Globus pallidus (tissue), 1 donor: ENCODE results near the gene KAT7.
A peak's percentile ranks its signal among the peaks of the same experiment; 100 is the strongest.
"Not testable (repeated sequence)": the region's sequence is repeated elsewhere in the genome, so short reads cannot be mapped to it uniquely, and the experiment has no call there.

Experiments
- DNase-seq: peaks from one replicate; pipeline ENCODE4 v3.0.0-alpha.2; 2015; ENCODE audit warnings: low spot score

The KAT7 gene

GRCh38 chr17:49809056-49809455 lies 20.6 kb downstream of the KAT7 start:
- DNase-seq, result no peak

GRCh38 chr17:49814781-49815529 lies 26.5 kb downstream of the KAT7 start:
- peak; percentile 66 for DNase-seq

DNA sequence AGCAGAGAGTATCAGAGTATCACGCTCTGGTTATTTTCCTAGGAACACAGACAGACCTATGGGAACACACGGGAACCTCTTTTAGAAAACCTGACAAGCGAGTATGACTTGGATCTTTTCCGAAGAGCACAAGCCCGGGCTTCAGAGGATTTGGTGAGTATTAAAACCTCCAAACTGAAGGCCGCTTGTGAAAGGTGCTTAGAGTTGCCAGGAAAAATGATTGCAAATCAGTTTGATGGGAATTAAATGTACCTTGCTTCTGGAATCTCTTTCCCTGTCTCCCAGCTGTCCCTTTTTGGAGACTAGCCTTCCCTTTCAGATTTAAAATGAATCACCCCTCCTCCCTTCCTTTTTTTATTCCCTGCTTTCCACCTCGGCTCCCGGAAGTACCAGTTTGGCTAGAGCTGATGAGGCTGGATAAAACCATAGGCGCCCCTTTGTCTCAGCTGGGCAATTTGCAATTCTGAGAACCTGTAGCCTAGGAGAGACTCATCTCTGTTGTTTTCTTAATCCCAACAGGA lies 27.3 kb downstream of the KAT7 start:
- peak; percentile 26 for DNase-seq

- no peak for DNase-seq
Observed at GRCh38 chr17:49817993-49818392, 29.5 kb downstream of the KAT7 start.

- no peak for DNase-seq
Observed at GRCh38 chr17:49819138-49819537, 30.7 kb downstream of the KAT7 start.

GRCh38 chr17:49819651-49820050 lies 31.2 kb downstream of the KAT7 start:
- no peak for DNase-seq

DNA sequence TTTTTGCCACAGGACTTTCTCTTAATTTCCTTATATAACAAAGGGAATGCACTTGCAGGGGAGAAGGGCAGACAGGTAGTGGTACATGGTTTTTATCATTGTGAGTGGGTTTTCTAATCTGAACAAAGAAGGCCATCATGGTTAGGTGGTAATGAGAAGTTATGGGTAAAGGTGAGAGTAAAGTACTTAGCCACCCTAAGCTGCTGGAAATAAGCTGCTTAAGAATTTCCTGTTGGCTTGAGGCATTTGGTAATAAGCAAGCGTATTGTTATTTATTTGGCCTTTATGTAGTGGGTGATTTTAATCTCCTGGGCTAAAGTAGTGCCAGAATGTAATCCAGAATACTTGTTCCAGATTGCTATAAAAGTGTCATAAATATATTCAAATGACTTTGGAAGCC lies 32.3 kb downstream of the KAT7 start:
- no peak for DNase-seq

DNA sequence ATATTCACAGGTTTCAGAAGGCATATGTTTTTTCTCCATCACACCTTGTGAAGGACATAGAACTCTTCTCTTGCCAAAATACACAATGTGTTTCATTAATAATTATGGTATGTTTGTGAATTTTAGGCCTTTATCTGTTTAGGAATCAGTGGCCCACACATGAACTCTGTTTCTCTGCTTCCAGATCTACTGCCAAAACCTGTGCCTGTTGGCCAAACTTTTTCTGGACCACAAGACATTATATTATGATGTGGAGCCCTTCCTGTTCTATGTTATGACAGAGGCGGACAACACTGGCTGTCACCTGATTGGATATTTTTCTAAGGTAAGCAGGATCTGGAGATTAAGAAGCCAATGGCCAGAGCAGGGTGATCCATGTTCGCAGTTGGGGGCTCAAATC lies 33.0 kb downstream of the KAT7 start:
- no peak for DNase-seq

DNA sequence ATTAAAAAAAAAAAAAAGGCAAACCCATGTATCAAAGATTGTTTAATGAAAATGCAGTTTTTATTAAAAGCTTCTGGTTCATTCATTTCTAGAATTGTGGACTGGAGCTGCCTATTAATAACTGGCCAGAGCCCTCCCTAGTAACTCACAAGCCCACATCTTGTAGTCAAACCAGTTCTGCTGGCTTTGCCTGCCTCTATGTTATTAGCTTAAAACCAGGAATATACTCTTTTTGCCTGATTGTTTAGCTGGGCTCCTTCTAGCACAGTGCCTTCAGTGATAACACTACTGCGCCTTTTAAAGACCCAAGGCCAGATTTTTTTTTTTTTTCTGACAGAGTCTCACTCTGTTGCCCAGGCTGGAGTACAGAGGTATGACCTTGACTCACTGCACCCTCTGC lies 33.4 kb downstream of the KAT7 start:
- no peak for DNase-seq

GRCh38 chr17:49822829-49823228 lies 34.3 kb downstream of the KAT7 start:
- DNase-seq, result no peak

DNA sequence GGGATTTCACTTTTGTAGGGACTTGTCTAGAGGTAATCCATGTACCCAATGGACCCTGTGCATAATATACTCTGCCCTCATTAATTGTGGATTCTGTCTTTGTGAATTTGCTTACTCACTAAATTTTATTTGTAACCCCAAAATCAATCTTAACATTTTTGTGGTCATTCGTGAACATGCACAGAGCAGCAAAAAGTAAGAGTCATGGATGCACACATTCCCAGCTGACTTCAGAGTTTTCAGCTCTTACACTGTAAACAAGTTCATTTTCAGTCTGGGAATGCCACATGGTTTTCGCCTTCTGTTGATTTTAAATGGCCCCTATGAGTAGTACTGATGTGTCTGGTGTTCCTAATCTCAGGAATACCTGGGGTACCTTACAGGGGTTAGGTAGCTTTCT lies 35.1 kb downstream of the KAT7 start:
- DNase-seq, result no peak

DNA sequence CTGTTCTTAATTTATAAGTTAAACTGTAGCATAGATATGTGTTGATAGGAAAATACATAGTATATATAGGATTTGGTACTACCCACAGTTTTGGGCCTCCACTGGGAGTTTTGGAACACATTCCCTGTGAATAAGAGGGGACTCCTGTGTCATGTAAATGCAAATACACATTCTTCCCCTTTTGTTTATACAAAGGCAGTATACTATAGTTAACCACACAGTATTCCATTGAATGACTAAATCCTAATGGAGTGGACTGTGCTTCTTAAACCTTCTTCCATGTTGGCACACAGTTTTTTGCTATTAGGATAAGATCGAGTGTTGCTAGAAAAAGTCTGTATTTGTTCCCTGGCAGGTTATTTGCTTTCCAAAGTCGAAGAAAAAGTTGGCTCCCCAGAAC lies 37.2 kb downstream of the KAT7 start:
- DNase-seq, result no peak

DNA sequence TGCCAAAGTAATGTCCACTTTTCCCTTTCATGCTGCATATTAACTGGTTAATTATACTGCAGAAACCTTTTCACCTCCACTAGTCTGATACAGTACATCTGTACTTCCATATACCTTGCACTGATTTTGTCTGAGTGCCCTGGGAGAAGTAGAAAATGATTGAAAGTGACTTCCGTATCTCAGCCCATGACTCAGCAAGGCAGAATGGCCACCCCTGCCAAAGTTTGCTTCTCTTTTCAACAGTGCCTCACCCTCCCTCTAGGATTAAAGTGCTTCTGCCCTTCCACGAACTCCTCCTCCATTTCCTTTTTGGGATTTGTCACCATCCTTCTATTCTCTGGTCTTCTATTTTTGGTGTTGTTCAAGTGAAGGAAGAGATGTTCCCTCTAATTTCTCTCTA lies 39.8 kb downstream of the KAT7 start:
- DNase-seq, result not testable (repeated sequence)

GRCh38 chr17:49829026-49829425 lies 40.5 kb downstream of the KAT7 start:
- DNase-seq, result no peak

GRCh38 chr17:49830605-49831004 lies 42.1 kb downstream of the KAT7 start:
- DNase-seq, result no peak

GRCh38 chr17:49832840-49833599 lies 44.5 kb downstream of the KAT7 start:
- no peak for DNase-seq

- DNase-seq, result no peak
Observed at GRCh38 chr17:49834118-49834743, 45.8 kb downstream of the KAT7 start.

DNA sequence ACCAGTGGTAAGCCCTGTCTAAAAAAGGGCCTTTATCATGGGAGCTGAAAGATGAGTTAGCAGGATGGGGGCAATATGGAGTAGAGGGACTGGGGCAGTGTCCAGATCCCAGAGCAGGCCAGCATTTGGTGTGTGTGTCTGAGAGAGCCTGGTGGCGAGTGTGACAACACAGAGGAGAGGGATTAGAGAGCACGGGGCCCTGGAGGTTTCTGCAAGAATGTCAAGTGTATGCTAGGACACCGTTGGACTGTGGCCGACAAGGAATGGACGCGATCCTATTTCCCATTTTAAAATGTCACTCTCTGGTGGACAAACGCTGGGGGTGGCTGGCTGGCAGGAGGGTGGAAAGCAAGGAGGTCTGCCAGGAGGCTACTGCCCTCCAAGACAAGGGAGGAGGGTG lies 47.0 kb downstream of the KAT7 start:
- no peak for DNase-seq

GRCh38 chr17:49836111-49837030 lies 47.9 kb downstream of the KAT7 start:
- no peak for DNase-seq

DNA sequence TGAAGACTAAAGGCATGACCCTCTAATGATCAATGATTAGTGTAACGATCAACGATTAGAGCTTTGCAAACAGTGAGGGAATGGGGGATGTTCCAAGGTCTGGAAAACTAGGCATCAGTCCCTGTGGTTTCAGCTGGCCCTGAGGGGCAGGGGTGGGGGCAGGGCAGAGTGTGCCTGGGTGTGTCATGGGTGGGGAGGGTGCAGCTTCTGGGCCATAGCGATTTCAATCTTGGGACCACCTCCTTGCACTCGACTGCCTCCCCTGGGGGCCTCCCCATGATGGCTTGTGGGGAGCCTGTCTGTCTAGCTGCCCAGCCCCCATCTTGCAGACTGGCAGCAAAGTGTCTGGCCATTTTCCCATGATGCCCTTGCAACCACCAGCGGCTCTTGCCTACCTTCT lies 51.0 kb downstream of the KAT7 start:
- no peak for DNase-seq

DNA sequence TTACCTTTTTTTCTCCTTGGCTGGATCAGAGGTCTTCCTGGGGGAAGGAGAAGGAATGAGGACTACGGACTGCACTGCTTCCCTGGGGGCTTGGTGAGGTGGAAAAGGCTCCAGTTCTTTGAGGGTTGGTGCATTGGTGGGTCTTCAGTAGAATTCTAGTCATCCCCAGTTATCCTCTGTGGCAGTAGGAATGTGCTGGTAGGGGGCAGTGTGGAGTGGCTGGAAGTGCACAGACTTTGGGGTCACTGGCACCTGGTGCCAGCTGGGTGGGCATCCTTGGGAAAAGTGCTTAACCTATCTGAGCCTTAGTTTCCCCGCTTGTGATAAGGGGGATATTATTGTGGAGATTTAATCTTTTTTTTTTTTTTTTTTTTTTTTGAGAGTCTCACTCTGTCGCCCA lies 53.1 kb downstream of the KAT7 start:
- no peak for DNase-seq

- DNase-seq, result no peak
Observed at GRCh38 chr17:49842371-49842770, 53.9 kb downstream of the KAT7 start.
